ENCODE measurements around the gene DHRS3. TPM values are rescaled to one million over a fixed set of nuclear protein-coding genes. Genes with fewer than 3 reads are reported as not detected.

Gene DHRS3
- total RNA-seq, 1 experiment from 2014 or later = 54.5 TPM

GRCh38 chr1:12596007-12596821 lies 21.8 kb downstream of the DHRS3 start:
- Histone ChIP-seq H3K14ac (ENCODE audit: insufficient read depth, low read length) (no peak overlapping the region; the same call in 1 of the 2 replicates), H4K91ac (ENCODE audit: insufficient read length, low read depth, low read length) (no peak overlapping the region), H3K27ac (ENCODE audit: insufficient read length, low read depth, low read length) (no peak overlapping the region), H4K5ac (ENCODE audit: insufficient read length, low read depth, low read length) (no peak overlapping the region), H3K79me2 (ENCODE audit: insufficient read depth, low read length) (no peaks in the 10 kb centered on the region), H3T11ph (ENCODE audit: low read length) (no peak overlapping the region), H3K4ac (ENCODE audit: low read depth, low read length) (no peak overlapping the region), H2BK120ac (ENCODE audit: low read depth, low read length, poor library complexity, severe bottlenecking) (no peak overlapping the region), H2BK5ac (ENCODE audit: insufficient read length, low read length) (no peak overlapping the region), H3K9me3 (ENCODE audit: control insufficient read depth, low read depth, low read length) (no peaks in the 10 kb centered on the region), H2BK12ac (ENCODE audit: insufficient read length, low read depth, low read length) (no peak overlapping the region), H2BK15ac (ENCODE audit: low read depth, low read length) (no peak overlapping the region), H3K4me2 (ENCODE audit: insufficient read depth, insufficient read length, low read length) (peak overlapping the region; percentile 78), H3K23ac (ENCODE audit: insufficient read length, low read depth, low read length) (no peak overlapping the region), H4K8ac (replicated peaks; ENCODE audit: insufficient read length, low read depth, low read length) (no peak overlapping the region), H3K9ac (ENCODE audit: extremely low read depth, insufficient read length, low read length) (no peak overlapping the region), H4K20me1 (ENCODE audit: control insufficient read depth, insufficient read depth, insufficient read length) (no peaks in the 10 kb centered on the region), H3K27me3 (ENCODE audit: insufficient read depth, low read length) (no peaks in the 10 kb centered on the region; the same call in 1 of the 2 replicates), H3K18ac (ENCODE audit: insufficient read length, low read depth, low read length) (no peak overlapping the region), H2BK20ac (ENCODE audit: low read depth, low read length, poor library complexity, severe bottlenecking) (no peak overlapping the region), H3K56ac (ENCODE audit: insufficient read length, low read depth, low read length) (no peak overlapping the region), H2AK5ac (ENCODE audit: insufficient read length, low read length) (no peak overlapping the region), H3K23me2 (ENCODE audit: insufficient read length, low read depth, low read length, poor library complexity, severe bottlenecking) (peaks cover 13% of the 10 kb centered on the region), H3K4me1 (ENCODE audit: insufficient read depth, low read length) (peaks cover 6% of the 10 kb centered on the region; the same call in 1 of the 2 replicates), H2AFZ (ENCODE audit: low read length) (no peak overlapping the region), H3K79me1 (ENCODE audit: insufficient read depth, low read depth, low read length, poor library complexity, severe bottlenecking) (no peaks in the 10 kb centered on the region)
- Mint-ChIP-seq H3K27ac (no peak overlapping the region), H3K27me3 (ENCODE audit: low read depth) (peaks cover 26% of the 10 kb centered on the region), H3K36me3 (ENCODE audit: insufficient read depth in 1 of 3, low read depth in 3 of 3) (peaks cover 0 to 28% (median 7%) of the 10 kb centered on the region in 3 experiments; a peak in 3 of 7 replicates), H3K4me3 (peak overlapping the region; percentile 61 to 79), H3K4me1 (peaks cover 56 to 60% of the 10 kb centered on the region in 2 experiments), H3K9me3 (no peaks in the 10 kb centered on the region; a peak in 1 of 5 replicates)
- DNase-seq = peak; percentile 91
- WGBS (ENCODE audit: extremely low coverage, insufficient read length, low lambda C conversion rate) = no CpG with 5 or more reads among the region's 39 CpGs
- no peak for TF ChIP-seq CTCF (conservative IDR thresholded peaks at IDR 0.05)

All from H9 (cell line).